Islet precursor cell (in vitro differentiated cells): ENCODE data around the gene TREH.

Experiments used
- DNase-seq: peaks from one replicate; pipeline ENCODE4 v3.0.0-alpha.2; 2018

TREH gene

DNA sequence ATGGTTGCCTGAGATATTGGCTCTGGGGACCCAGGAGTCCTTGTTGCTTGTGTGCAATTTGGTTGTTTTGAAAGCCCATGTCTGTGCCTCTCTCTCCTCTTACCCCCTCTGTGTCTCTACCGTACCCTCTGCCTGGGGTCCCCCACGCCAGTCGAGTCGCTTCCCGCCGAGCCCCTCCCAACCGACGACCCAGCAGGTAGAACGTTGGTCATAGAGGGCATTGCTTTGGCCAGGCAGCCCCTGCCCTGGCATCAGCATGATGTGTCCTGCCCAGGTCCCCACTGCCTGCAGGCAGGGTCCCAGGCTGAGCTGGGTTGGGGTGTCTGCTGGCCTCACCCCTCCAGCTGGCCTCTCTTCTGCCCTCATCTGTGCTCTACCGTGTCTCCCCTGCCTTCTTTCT is 35.0 kb downstream of the TREH start:
- no peak for DNase-seq

DNA sequence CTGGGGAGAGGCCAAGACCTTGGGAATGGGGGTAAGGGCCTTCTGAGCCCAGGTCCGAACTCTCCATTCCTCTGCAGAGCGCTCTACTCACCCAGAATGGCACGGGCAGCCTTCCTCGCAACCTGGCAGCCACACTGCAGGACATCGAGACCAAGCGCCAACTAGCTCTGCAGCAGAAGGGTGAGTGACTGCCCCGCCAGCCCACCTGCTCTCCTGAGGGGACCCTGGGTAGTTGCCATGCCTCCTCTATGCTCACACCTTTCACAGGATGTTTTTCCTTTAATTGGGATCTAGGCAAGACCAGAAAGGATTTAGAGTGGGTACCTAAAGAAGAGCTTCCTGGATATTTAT is 35.5 kb downstream of the TREH start:
- no peak for DNase-seq

DNA sequence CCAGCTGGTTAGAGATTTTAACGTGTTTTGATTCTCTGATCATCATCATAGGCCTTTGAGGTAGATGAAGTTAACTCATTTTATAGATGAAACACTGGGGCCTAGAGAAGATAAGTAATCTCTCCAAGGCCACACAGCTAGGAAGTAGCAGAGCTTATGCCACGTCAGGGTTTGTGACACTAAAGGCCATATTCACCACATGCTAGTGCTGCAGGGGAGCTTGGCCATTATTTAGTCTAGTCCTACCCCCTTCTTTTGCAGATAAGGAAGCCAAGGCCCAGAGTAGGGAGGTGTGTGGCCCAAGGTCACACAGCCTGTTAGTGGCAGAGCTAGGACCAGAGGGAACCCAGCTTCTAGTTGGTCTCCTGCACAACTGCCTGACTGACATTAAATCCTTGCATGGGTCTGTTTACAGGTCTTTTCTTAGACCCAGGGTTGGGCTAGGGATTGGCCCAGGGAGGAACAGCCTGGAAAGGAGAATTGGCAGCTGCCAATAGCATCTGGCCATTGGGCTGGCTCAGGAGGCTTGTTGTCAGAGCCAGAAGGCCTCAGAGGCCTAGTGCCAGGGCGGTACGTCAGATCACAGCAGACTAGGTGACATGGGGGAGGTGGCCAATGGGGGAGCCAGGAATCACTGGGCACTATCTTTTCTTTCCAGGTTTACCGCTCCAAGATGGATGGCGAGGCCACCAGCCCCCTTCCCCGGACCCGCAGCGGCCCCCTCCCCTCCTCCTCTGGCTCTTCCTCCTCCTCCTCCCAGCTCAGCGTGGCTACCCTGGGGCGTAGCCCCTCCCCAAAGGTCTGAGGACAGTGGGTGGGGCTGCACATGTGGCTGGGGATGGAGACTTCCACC is 36.1 kb downstream of the TREH start:
- no peak for DNase-seq

DNA sequence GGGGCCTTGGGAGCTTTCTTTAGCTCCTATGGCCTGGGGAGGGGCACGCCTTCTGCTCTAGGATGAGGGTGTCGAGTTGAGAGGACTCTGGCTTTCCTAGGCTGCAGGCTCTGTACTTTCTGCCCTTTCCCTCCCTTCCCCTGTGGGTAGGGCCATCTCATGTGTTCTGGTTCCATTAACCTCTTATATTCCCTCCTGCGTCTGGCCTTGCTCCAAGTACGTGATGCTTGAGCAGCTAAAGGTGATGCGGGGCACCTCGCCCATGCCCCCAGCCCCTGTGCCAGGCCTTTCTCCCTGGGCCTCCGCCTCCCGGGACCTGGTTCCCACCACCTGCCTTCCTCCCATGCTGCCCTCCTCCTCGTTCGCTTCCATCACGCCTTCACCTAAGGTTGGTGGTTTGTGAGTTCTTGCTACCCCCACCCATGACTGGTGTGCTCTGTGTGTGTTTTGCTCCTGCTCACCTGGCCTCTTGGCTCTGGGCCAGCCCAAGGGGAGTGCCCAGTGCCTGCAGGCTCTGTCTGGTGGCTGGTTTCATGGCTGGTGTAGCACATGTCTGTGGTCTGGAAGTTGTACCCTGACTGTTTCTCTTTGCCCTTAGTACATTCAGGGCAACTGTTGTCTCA is 37.9 kb downstream of the TREH start:
- DNase-seq = no peak

DNA sequence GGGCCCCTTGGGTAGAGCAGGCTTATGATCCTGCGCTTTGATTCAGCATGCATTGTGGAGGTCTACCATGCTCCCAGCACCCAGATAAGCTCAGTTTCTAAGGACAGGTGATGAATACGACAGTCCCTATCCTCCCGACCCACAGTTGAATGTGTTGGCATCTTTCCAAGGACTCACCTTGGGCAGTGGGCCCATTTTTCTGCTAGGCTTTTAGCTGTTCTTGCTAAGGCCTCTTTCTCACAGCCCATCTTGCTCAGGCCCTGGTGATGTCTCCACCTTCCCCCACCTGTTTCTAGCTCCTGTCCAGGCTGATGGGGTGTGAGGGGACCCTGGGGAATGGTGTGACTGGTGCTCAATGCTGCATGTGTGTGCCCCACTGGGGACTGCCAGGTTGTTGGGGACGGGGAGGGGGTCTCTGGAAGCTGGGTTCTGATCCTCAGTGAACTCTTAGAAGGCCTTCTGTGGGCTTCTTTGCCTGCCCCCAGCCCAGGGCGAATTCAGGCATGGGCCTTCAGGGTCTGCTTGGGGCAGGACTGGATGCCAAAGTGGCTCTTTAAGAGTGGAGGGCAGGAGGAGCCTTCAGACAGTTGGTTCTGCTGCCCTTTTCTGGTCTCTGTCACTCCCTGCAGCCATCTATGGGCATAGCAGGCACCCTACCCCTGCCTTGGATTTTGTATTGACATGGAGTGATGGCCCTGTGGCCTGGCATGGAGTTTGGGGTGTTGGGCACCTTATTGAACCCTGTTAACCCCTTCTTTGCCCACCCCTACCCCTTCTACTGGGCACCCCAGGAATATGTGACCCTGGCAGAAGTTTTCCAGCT is 38.9 kb downstream of the TREH start:
- no peak for DNase-seq

DNA sequence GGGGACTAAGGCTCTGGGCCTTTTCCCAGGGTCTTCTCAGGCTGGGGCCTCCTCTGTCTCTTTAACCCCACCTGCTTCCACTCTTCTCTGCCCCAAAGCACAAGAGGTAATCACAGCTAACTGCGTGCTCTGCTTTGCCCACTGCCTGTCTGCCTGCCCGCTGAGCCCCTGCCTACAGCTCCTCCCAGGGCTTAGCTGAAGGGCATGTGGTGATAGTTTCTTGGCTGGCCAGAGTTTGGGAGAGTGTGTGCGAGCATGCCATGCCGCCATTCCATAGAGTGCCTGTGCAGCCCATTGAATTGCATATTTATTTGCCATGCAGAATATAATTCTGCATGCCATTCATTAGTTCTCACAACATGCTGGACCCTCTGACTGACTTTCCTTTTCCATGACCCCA is 39.6 kb downstream of the TREH start:
- DNase-seq = no peak

DNA sequence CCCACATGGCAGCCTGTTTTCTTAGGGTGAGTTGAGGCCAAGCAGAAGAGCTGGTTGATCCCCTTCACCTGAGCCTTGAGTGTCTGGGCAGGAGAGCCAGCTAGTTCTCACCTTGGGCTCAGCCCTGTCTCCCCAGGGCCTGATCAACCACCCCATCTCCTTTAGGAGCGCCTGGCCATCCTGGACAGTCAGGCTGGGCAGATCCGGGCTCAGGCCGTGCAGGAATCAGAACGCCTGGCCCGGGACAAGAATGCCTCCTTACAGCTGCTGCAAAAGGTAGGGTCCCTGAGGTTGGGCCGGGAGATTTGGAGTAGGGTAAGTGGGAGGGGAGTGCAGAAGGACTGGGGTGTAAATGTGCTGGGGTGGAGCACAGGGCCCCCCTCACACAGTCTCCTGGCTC is 40.7 kb downstream of the TREH start:
- no peak for DNase-seq

DNA sequence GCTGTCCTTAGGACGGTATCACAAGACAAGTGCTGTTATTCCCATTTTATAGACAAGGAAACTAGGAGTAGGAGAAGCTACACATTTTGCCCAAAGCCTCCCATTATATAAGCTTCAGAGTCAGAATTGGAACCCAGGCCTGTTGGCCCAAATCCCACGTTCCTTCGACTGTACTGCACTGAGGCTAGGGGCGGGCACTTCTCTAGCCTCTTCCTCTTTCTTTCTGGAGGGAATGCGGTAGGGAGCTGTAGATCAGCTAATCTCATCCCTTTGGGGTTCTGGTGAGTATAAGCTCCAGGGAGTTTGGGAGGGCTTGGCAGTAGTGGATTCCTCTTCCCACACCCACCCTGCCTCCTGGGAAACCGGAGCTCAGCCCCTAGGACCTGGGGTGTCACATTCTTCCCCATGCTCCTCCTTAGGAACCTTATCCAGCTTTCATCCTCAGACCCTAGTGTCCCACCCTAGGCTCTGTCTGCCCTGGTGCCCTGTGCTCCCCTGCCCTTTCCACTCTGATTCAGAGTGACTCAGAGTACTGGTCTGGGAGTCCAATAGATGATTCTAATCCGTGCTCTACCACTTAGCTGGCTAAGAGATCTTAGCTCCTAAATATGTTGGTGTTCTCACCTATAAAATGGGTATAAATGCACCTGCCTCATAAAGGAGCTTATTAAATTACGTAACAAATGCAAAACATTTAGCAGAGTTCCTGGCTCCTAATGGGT is 42.7 kb downstream of the TREH start:
- no peak for DNase-seq

DNA sequence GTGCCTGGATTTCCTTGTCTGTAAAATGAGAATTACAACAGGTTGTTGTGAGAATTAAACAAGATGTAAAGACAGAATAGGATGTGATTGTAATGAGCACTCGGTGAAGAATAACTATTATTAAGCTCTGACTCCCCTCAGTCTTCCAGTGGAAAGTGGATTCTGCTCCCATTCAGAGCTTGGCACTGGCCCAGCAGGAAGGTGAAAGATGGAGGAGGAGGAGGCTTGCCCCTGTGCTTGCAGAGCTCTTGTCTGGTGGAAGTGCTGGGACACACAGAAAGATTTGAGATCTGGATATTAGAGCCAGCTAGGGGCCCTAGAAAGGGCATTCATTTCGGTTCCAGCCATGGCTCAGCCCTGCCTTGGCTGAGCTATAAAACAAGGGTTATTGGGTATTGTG is 43.8 kb downstream of the TREH start:
- no peak for DNase-seq

DNA sequence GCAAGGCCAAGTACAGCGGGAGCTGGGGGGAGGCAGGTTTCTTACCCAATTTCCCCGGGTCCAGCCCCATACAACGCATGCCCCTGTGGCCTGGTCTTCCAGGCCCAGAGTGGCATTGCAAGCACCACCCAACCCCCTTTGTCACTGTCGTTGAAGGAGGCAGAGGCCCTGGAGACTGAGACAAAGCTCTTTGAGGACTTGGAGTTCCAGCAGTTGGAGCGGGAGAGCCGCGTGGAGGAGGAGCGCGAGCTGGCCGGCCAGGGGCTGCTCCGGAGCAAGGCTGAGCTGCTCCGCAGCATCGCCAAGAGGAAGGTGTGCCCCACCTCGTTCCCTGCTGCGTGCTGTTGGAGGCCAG is 44.2 kb downstream of the TREH start:
- DNase-seq = no peak

DNA sequence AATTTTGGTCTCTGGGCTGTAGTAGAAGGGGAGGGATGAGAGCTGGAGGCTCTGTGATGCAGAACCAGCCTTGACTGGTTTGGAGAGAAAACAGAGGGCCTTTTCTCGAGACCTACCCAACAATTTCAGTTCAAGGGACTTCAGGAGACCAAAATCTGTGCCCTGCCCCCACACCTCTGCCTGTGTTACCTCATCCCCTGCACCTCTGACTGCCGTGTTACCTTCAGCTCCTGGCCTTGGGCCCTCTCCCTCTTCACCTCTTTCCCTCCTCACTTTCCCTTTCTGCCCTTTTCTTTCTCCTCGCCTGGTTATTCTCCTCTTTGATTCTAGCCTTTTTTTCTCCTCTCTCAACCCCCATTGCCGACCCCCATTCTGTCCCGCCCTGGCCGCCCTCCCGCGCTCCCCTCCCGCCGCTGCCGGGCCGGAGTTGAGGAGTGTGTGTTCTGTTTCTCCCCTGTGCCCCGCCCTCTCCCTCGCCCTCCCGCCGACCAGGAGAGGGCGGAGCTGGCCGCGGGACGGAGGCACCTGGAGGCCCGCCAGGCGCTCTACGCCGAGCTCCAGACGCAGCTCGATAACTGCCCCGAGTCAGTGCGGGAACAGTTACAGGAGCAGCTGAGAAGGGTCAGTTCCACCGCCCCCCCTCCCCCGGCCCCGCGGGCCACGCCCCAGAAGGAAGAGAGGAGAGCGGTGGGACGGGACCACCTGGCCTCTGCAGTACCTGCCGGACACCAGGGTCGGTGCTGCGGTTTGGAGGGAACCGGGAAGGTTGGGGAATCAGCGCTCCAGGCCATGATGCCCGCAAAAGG is 44.8 kb downstream of the TREH start:
- peak; percentile 91 for DNase-seq

DNA sequence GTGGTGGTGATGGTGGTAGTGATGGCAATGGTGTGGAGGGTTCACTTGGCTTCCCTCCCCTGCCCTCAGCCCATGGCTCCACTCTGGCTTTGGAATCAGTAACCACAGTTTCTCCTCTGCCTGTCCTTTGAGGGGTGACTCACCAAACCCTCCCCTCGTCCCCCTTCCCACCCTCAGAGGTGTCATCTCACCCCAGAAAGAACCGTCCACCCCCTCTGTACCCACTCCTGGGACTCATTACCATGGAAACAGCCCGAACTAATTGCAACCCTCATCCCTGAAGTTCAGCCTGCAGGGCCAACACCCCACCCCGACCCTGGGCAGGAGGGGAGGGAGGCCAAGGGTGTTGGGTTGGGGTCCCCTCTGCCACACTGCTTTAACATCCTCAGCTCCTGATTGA is 45.5 kb downstream of the TREH start:
- DNase-seq = no peak

DNA sequence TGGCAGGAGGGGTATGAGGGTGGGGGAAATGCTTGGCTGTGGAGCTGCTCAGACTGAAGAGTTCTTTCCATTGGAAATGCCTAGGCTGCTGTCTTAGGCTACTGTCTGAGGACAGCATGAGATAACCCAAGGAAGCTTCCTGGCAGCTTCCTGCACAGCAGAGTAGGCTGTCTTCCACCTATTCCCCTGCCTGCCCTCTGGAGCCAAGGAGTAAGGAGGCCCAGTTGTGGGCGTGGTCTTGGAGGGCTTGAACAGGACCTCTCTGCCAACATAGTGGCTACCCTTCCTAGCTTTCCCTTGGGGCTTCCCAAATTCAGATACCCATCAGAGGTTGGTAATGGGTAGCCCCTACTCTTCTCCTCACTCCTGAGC is 46.1 kb downstream of the TREH start:
- DNase-seq = no peak

DNA sequence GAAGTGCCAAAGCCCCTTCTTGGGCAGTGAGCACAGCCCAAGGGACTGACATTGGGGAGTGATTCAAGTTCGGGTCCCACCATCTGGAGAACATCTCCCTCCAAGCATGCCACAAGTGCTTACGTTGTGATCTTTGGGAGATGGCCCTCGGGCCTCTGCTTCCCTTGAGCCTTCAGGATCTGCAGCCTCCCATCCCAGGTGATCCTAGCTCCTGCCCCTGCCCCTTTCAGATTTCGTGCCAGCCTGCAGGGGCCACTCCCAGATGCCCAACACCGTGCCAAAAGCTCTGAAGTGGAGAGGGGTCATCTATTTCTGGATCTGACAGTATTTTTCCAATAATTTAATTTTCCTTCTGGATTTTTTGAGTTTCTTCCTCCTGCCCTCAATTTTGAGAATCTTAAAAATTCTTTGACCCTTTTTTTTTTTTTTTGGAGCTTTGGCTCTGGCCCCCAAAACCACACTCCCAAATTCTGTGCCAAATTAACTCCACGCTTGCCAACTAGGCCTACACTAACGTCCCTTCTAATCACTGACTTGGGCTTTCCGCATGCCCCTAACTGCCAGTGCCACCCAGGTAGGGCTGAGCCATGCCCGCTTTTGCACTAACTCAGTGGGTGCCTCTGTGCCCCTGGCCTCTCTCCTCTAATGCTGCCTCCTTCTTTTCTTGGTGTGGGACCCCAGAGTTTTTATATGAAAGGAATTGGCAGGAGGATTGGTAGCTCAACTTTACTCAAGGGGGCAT is 46.7 kb downstream of the TREH start:
- no peak for DNase-seq

DNA sequence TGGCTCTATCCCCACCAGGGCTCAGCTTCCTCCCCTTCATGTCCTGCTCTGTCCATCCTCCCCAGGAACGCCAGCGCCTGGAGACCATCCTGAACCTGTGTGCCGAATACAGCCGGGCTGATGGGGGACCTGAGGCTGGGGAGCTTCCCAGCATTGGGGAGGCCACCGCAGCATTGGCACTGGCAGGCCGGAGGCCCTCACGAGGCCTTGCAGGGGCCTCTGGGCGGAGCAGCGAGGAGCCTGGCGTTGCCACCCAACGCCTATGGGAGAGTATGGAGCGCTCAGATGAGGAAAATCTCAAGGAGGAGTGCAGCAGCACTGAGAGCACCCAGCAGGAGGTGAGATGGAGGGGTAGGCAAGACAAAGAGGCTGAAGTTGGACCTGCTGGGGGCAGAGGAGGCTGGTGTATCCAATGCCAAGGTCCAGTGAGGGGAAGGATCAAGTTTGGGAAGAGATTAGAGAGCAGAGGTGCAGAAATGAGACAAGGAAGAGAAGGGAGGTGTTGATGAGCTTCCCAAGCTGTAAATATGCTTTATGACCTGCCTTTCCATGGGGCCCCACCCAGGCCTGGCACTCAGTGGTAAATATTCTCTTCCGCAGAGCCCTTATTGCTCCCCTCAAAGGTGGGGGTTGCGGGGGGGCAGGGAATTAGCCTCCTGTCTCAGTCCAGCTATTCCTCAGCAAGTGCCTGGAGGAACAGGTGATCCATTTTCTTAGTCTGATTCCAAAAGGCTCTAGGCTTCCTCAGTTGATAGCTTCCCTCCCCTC is 48.1 kb downstream of the TREH start:
- no peak for DNase-seq

DNA sequence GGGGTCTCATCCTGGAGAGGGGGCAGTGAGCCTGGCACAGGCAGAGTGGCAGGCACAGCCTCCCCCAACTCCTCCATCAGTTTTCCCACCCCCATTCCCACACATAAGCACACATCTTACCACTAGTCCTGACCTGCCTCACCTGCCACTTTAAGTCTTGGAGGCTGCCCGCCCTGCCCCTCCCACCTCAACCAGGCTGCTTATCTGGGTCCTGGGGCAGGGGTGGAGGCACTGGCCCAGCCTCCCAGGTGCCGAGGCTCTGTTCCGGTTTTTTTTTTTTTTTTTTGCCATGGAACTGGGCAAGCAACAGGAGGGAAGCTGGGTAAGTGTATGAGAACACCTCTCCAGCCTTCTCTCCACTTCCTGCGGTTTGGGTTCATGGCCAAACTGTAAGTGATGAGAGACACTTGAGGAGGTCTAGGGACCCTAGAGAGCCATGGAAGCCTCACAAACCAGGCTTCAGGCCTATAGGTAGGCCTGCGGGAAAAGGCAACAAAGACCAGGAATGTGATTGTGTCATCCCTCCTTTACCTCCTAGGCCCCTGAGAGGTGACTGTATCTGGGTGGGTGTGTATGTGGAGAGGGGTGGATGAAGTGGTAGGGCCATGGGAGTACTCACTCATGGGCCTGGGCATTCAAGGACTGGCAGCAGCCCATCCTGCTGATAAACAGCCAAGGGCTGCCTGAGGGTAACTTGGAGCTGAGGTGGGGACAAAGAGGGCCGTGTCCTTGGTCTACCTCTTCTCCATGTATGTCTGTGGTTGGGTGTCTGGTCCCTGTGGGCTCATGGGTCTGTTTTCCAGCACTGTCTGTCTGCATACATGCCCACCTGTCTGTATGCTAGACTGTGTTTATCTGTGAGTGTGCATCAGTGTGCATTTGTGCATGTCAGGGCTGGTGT is 49.4 kb downstream of the TREH start:
- DNase-seq = no peak

DNA sequence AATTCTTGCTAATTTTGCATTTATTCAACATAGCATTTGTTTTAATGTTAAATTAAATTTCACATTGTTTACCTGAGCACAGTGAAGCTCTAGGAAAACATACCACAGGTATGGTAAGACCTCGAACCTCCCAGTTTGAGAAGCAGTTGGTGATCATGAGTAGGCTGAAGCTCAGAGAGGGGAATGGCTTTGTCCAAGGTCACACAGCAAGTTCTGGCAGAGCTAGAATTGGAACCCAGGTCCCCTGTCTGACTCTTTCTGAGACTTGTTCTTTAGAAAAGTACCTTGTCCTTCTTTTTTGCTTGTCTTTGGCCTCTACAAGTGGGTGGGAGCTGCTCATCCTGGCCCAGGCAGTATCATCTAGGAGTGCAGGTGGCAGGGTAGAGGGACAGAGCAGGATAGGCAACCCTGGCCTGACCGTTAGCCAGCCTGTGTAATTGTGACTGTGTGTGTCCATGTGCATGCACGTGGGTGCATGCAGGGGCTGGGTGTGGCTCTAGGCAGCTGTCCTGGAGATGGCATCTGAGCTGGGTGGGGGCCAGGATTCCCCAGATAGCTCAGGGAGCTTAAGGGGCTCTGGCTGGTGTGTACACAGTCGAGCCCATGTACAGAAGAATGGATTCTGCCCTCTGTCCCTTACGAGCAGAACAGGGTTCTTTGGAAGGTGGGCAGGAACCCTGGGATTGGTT is 50.4 kb downstream of the TREH start:
- DNase-seq = no peak

DNA sequence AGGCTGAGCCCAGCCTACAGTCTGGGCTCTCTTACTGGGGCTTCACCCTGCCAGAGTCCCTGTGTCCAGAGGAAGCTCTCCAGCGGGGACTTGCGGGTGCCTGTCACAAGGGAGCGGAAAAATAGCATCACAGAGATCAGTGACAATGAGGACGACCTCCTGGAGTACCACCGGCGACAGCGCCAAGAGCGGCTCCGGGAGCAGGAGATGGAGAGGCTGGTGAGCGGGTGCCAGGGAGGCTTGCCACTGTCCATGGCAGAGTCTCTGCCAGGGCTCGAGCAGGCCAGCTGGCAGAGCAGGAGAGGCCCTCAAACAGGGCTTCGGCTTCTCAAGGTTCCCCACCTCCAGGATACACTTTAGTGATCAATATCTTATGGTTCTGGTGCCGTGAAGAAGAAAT is 51.0 kb downstream of the TREH start:
- DNase-seq = no peak

DNA sequence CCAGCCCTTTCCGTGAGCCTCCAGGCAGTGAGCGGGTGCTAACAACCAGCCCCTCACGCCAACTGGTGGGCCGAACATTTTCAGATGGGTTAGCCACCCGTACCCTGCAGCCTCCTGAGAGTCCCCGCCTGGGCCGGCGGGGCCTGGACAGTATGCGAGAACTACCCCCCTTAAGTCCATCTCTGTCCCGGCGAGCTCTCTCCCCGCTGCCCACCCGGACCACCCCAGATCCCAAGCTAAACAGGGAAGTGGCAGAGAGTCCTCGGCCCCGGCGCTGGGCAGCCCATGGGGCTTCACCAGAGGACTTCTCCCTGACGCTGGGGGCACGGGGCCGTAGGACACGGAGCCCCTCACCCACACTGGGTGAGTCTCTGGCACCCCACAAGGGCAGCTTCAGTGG is 51.4 kb downstream of the TREH start:
- DNase-seq = no peak
